Suprapubic skin (tissue), 3 donors: ENCODE data around the gene PTAR1.

Experiments
- EP300 ChIP-seq: sonication (generic); formaldehyde crosslinking; IDR thresholded peaks from one replicate; pipeline ENCODE4 v1.6.1; 2017; ENCODE audit warnings: antibody characterized with exemption
- TF ChIP-seq, protein P1 (sequence below), 2 donors: fragments of 200-600 bp in 1 of 2; fragments of 450-650 bp in 1 of 2; sonication (generic) in 1 of 2; IDR thresholded peaks; one replicate each; pipeline ENCODE4 v1.5.1; 2016 to 2019; ENCODE audit warnings: antibody characterized with exemption in 2 of 2, mild to moderate bottlenecking in 1 of 2, moderate library complexity in 1 of 2

DNA sequence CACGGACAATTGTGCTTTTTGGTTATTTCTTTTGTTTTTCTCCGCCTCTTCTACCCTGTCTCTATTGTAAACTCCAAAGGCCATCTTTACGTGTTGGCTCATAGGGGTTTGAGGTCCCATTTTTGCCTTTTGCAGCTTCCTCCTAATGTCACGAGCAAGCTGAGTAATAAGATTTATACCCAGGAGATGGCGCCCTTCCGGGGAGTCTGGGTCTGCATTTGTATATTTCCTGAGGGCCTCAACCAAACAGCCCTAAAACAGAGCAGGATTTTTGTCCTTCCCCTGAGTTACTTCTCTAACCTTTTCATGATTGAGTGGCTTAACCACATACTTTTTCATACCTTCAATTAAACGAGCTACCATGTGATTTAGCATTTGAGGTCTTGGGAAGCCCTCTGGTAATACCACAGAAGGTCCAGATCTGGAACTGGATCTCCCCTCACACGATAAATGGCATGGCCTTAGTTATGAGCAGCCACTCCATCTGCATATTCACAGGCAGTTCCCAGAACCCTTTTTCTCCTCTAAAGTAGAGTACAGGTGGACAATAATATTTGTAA lies 49.6 kb upstream of the PTAR1 start:
- no peak for TF ChIP-seq EP300
- TF ChIP-seq, protein P1, sequence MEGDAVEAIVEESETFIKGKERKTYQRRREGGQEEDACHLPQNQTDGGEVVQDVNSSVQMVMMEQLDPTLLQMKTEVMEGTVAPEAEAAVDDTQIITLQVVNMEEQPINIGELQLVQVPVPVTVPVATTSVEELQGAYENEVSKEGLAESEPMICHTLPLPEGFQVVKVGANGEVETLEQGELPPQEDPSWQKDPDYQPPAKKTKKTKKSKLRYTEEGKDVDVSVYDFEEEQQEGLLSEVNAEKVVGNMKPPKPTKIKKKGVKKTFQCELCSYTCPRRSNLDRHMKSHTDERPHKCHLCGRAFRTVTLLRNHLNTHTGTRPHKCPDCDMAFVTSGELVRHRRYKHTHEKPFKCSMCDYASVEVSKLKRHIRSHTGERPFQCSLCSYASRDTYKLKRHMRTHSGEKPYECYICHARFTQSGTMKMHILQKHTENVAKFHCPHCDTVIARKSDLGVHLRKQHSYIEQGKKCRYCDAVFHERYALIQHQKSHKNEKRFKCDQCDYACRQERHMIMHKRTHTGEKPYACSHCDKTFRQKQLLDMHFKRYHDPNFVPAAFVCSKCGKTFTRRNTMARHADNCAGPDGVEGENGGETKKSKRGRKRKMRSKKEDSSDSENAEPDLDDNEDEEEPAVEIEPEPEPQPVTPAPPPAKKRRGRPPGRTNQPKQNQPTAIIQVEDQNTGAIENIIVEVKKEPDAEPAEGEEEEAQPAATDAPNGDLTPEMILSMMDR (IDR thresholded peaks at IDR 0.05) = no peak
